Peyer's patch (tissue), 4 donors: ENCODE measurements around the gene TTC21A. TPM values are rescaled to one million over a fixed set of nuclear protein-coding genes. Genes with fewer than 3 reads are reported as not detected.

Experiments used
- DNase-seq, 3 donors: peaks; one replicate each; pipeline ENCODE4 v3.0.0-alpha.2; 2017 to 2019
- H3K27ac ChIP-seq, 4 donors: fragments of 200-600 bp; sonication (generic); one replicate each; pipeline ENCODE4 v1.5.1; 2016 to 2019
- H3K27me3 ChIP-seq, 2 donors: fragments of 200-600 bp; sonication (generic); one replicate each; pipeline ENCODE4 v1.5.1; 2019
- H3K36me3 ChIP-seq, 3 donors: fragments of 200-600 bp; sonication (generic); one replicate each; pipeline ENCODE4 v1.5.1; 2016 to 2019
- H3K4me1 ChIP-seq, 4 donors: fragments of 200-600 bp; sonication (generic); one replicate each; pipeline ENCODE4 v1.5.1; 2016 to 2019
- H3K4me3 ChIP-seq, 4 donors: fragments of 200-600 bp; sonication (generic); 1 replicate in 3 of 4; 2 replicates in 1 of 4; pipeline ENCODE4 v1.5.1; 2016 to 2019; ENCODE audit warnings: mild to moderate bottlenecking in 1 of 4
- H3K9me3 ChIP-seq, 4 donors: fragments of 200-600 bp; sonication (generic); one replicate each; pipeline ENCODE4 v1.5.1; 2016 to 2019; ENCODE audit warnings: mild to moderate bottlenecking in 1 of 4
- CTCF ChIP-seq, 6 experiments: fragments of 450-650 bp in 4 of 6; fragments of 200-600 bp in 2 of 6; sonication (generic) in 1 of 6; IDR thresholded peaks; one replicate each; pipeline ENCODE4 v1.5.1; 2017 to 2019; ENCODE audit warnings: antibody characterized with exemption in 6 of 6, mild to moderate bottlenecking in 3 of 6, moderate library complexity in 1 of 6
- POLR2A ChIP-seq, 2 donors: fragments of 450-650 bp; IDR thresholded peaks; one replicate each; pipeline ENCODE4 v1.5.1; 2017; ENCODE audit warnings: antibody characterized with exemption in 2 of 2, mild to moderate bottlenecking in 2 of 2, moderate library complexity in 2 of 2
- total RNA-seq, 4 donors: library from RNA; depleted of rRNA; stranded (reverse); fragments of >200 nt; gene quantifications; one replicate each; pipeline ENCODE4 v1.1.0, GENCODE V29; 2016

The TTC21A gene
- total RNA-seq, 4 donors from 2014 or later: 8.4 to 41.3 (median 19.1) TPM

GRCh38 chr3:39112535-39112934 is 5.1 kb downstream of the TTC21A start:
- H3K27ac ChIP-seq: no peak overlapping the region
- peaks cover 0 to 10% (median 4%) of the 10 kb centered on the region in 4 donors for H3K4me1 ChIP-seq
- H3K36me3 ChIP-seq: no peaks in the 10 kb centered on the region
- no peaks in the 10 kb centered on the region for H3K9me3 ChIP-seq
- H3K4me3 ChIP-seq: no peak overlapping the region
- DNase-seq: no peak
- H3K27me3 ChIP-seq: no peaks in the 10 kb centered on the region
- TF ChIP-seq POLR2A (IDR thresholded peaks at IDR 0.05) (no peak), CTCF (IDR thresholded peaks at IDR 0.05) (no peak)

- peak in 1 of 3 donors; percentile 6 for DNase-seq
- Histone ChIP-seq H3K9me3 (no peaks in the 10 kb centered on the region), H3K4me1 (peaks cover 0 to 6% (median 2%) of the 10 kb centered on the region in 4 donors), H3K27ac (no peak overlapping the region), H3K36me3 (no peaks in the 10 kb centered on the region), H3K27me3 (no peaks in the 10 kb centered on the region), H3K4me3 (no peak overlapping the region)
- TF ChIP-seq POLR2A (IDR thresholded peaks at IDR 0.05) (no peak), CTCF (IDR thresholded peaks at IDR 0.05) (no peak)
Observed at GRCh38 chr3:39113291-39113690, 5.8 kb downstream of the TTC21A start.

DNA sequence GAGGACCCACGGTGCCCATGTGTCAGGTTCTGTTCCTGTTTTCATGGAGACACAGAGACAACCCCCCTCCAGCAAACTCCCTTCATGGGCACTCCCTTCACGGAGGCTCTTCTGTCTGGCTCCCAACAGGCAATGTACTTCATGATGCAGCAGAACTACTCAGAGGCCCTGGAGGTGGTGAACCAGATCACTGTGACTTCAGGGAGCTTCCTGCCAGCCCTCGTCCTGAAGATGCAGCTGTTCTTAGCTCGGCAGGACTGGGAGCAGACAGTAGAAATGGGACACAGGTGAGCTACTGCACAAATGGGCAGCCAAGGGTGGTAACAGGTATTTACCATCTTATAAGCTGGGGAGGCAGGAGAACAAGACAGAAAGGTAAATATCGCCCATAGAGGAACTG is 7.0 kb downstream of the TTC21A start:
- Histone ChIP-seq H3K27ac (no peak overlapping the region), H3K9me3 (no peaks in the 10 kb centered on the region), H3K4me1 (no peaks in the 10 kb centered on the region), H3K4me3 (no peak overlapping the region), H3K36me3 (no peaks in the 10 kb centered on the region), H3K27me3 (no peaks in the 10 kb centered on the region)
- DNase-seq: peak in 1 of 3 donors; percentile 18
- TF ChIP-seq CTCF (IDR thresholded peaks at IDR 0.05) (no peak), POLR2A (IDR thresholded peaks at IDR 0.05) (no peak)

GRCh38 chr3:39115870-39116269 is 8.4 kb downstream of the TTC21A start:
- H3K4me1 ChIP-seq: no peaks in the 10 kb centered on the region
- H3K27me3 ChIP-seq: no peaks in the 10 kb centered on the region
- H3K9me3 ChIP-seq: no peaks in the 10 kb centered on the region
- no peak overlapping the region for H3K27ac ChIP-seq
- peaks cover 0 to 4% (median 0%) of the 10 kb centered on the region in 3 donors for H3K36me3 ChIP-seq
- TF ChIP-seq CTCF (IDR thresholded peaks at IDR 0.05) (no peak), POLR2A (IDR thresholded peaks at IDR 0.05) (no peak)
- no peak overlapping the region for H3K4me3 ChIP-seq
- peak in 1 of 3 donors; percentile 34 for DNase-seq

GRCh38 chr3:39118079-39118478 is 10.6 kb downstream of the TTC21A start:
- Histone ChIP-seq H3K27ac (no peak overlapping the region), H3K36me3 (peaks cover 0 to 4% (median 0%) of the 10 kb centered on the region in 3 donors), H3K4me1 (peaks cover 0 to 14% (median 2%) of the 10 kb centered on the region in 4 donors), H3K9me3 (no peaks in the 10 kb centered on the region), H3K27me3 (no peaks in the 10 kb centered on the region), H3K4me3 (no peak overlapping the region)
- no peak for DNase-seq
- TF ChIP-seq CTCF (IDR thresholded peaks at IDR 0.05) (no peak), POLR2A (IDR thresholded peaks at IDR 0.05) (no peak)
